GM21717 (cell line): ENCODE data around the gene CFAP99.
"Not testable (repeated sequence)": the region's sequence is repeated elsewhere in the genome, so short reads cannot be mapped to it uniquely, and the experiment has no call there.

Source experiments
- ATAC-seq: cut with Tn5 transposase; IDR thresholded peaks from one replicate; pipeline ENCODE4 v1.9.1; 2021; ENCODE audit warnings: mild to moderate bottlenecking, moderate library complexity; ENCODE audit not compliant: unreplicated experiment

The CFAP99 gene

GRCh38 chr4:2465032-2465431 is 46.3 kb downstream of the CFAP99 start:
- ATAC-seq = no peak

GRCh38 chr4:2465544-2465943 is 46.8 kb downstream of the CFAP99 start:
- not testable (repeated sequence) for ATAC-seq

- ATAC-seq = peak; percentile 74
These were observed 49.9 kb downstream of the CFAP99 start, which contains the start of gene RNF4 for GRCh38 chr4:2468456-2469191. Gene RNF4, plus strand, starts transcription at chr4:2469106. Its CDS starts 21,388 bp downstream, at chr4:2490494.

- ATAC-seq = peak; percentile 49
These were observed 50.6 kb downstream of the CFAP99 start for GRCh38 chr4:2469192-2469984.

GRCh38 chr4:2470791-2471190 is 52.0 kb downstream of the CFAP99 start:
- no peak for ATAC-seq

- ATAC-seq = no peak
These were observed 53.4 kb downstream of the CFAP99 start for GRCh38 chr4:2472187-2472586.

- no peak for ATAC-seq
These were observed 59.5 kb downstream of the CFAP99 start for GRCh38 chr4:2478229-2478628.

GRCh38 chr4:2480649-2481048 is 61.9 kb downstream of the CFAP99 start:
- ATAC-seq = no peak

- no peak for ATAC-seq
These were observed 63.4 kb downstream of the CFAP99 start for GRCh38 chr4:2482192-2482591.

GRCh38 chr4:2482693-2483092 is 63.9 kb downstream of the CFAP99 start:
- ATAC-seq = peak; percentile 39

GRCh38 chr4:2483237-2483636 is 64.5 kb downstream of the CFAP99 start:
- ATAC-seq = no peak

- ATAC-seq = no peak
These were observed 65.4 kb downstream of the CFAP99 start for GRCh38 chr4:2484185-2484584.

GRCh38 chr4:2484993-2485392 is 66.2 kb downstream of the CFAP99 start:
- peak; percentile 73 for ATAC-seq

GRCh38 chr4:2485956-2486355 is 67.2 kb downstream of the CFAP99 start:
- ATAC-seq = no peak

- no peak for ATAC-seq
These were observed 68.2 kb downstream of the CFAP99 start for GRCh38 chr4:2486981-2487380.

GRCh38 chr4:2487632-2488031 is 68.9 kb downstream of the CFAP99 start:
- peak; percentile 62 for ATAC-seq

GRCh38 chr4:2489081-2489805 is 70.5 kb downstream of the CFAP99 start:
- no peak for ATAC-seq

GRCh38 chr4:2489841-2490552 is 71.2 kb downstream of the CFAP99 start:
- ATAC-seq = no peak

- ATAC-seq = no peak
These were observed 74.2 kb downstream of the CFAP99 start for GRCh38 chr4:2492970-2493369.

- ATAC-seq = no peak
These were observed 76.2 kb downstream of the CFAP99 start for GRCh38 chr4:2494992-2495391.

GRCh38 chr4:2497324-2497723 is 78.6 kb downstream of the CFAP99 start:
- no peak for ATAC-seq
